ENCODE data around the gene ADAMTSL4. TPM values are rescaled to one million over a fixed set of nuclear protein-coding genes. Genes with fewer than 3 reads are reported as not detected.

Gene ADAMTSL4
- total RNA-seq, 1 donor from 2014 or later = 6.7 TPM

GRCh38 chr1:150525348-150525747 is 23.9 kb upstream of the ADAMTSL4 start:
- TF ChIP-seq, protein P1, sequence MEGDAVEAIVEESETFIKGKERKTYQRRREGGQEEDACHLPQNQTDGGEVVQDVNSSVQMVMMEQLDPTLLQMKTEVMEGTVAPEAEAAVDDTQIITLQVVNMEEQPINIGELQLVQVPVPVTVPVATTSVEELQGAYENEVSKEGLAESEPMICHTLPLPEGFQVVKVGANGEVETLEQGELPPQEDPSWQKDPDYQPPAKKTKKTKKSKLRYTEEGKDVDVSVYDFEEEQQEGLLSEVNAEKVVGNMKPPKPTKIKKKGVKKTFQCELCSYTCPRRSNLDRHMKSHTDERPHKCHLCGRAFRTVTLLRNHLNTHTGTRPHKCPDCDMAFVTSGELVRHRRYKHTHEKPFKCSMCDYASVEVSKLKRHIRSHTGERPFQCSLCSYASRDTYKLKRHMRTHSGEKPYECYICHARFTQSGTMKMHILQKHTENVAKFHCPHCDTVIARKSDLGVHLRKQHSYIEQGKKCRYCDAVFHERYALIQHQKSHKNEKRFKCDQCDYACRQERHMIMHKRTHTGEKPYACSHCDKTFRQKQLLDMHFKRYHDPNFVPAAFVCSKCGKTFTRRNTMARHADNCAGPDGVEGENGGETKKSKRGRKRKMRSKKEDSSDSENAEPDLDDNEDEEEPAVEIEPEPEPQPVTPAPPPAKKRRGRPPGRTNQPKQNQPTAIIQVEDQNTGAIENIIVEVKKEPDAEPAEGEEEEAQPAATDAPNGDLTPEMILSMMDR (IDR thresholded peaks at IDR 0.05; ENCODE audit: insufficient read depth, low read depth, low read length) = no peak
- no peak for TF ChIP-seq EZH2 (IDR thresholded peaks at IDR 0.05; ENCODE audit: insufficient read depth, low read length)
- H4K20me1 ChIP-seq (ENCODE audit: insufficient read depth, low read length) = no peaks in the 10 kb centered on the region
- H3K4me2 ChIP-seq (ENCODE audit: low read length) = no peak overlapping the region
- H3K4me1 ChIP-seq (ENCODE audit: insufficient read depth, low read length) = peaks cover 15% of the 10 kb centered on the region
- H3K36me3 ChIP-seq (ENCODE audit: insufficient read depth, low read length) = no peaks in the 10 kb centered on the region
- H3K9me3 Mint-ChIP-seq (ENCODE audit: unreplicated experiment) = peaks cover 2% of the 10 kb centered on the region
- no peaks in the 10 kb centered on the region for H3K36me3 Mint-ChIP-seq (ENCODE audit: low read depth, unreplicated experiment)
- DNase-seq (ENCODE audit: low read depth) = no peak
- H3K27ac ChIP-seq (ENCODE audit: low read depth, low read length) = no peak overlapping the region
- H3K4me3 Mint-ChIP-seq (ENCODE audit: unreplicated experiment) = no peak overlapping the region
- FAIRE-seq = no peak
- no peak overlapping the region for H3K27ac Mint-ChIP-seq (ENCODE audit: unreplicated experiment)
- H3K27me3 Mint-ChIP-seq (ENCODE audit: low read depth, unreplicated experiment) = no peaks in the 10 kb centered on the region
- H3K27me3 ChIP-seq (ENCODE audit: insufficient read depth, low read length) = no peaks in the 10 kb centered on the region
- peaks cover 7% of the 10 kb centered on the region for H3K4me1 Mint-ChIP-seq (ENCODE audit: low read depth, unreplicated experiment)
- H3K9me3 ChIP-seq (ENCODE audit: insufficient read depth, low read depth, low read length) = no peaks in the 10 kb centered on the region
- no peak overlapping the region for H3K4me3 ChIP-seq (ENCODE audit: insufficient read depth, low read depth, low read length)
- H2AFZ ChIP-seq (ENCODE audit: low read depth, low read length) = no peak overlapping the region
- no peaks in the 10 kb centered on the region for H3K79me2 ChIP-seq (ENCODE audit: insufficient read depth, low read length)
- H3K9ac ChIP-seq (ENCODE audit: low read length) = no peak overlapping the region

- Mint-ChIP-seq H3K4me1 (ENCODE audit: low read depth, unreplicated experiment) (peaks cover 13% of the 10 kb centered on the region), H3K27ac (ENCODE audit: unreplicated experiment) (peak overlapping the region; percentile 54), H3K36me3 (ENCODE audit: low read depth, unreplicated experiment) (no peaks in the 10 kb centered on the region), H3K27me3 (ENCODE audit: low read depth, unreplicated experiment) (no peaks in the 10 kb centered on the region), H3K9me3 (ENCODE audit: unreplicated experiment) (peaks cover 3% of the 10 kb centered on the region), H3K4me3 (ENCODE audit: unreplicated experiment) (peak overlapping the region; percentile 42)
- Histone ChIP-seq H2AFZ (ENCODE audit: low read depth, low read length) (peak overlapping the region; percentile 13), H3K27ac (ENCODE audit: low read depth, low read length) (peak overlapping the region; percentile 61), H3K9ac (ENCODE audit: low read length) (peak overlapping the region; percentile 12), H3K4me1 (ENCODE audit: insufficient read depth, low read length) (peaks cover 30% of the 10 kb centered on the region), H3K36me3 (ENCODE audit: insufficient read depth, low read length) (no peaks in the 10 kb centered on the region), H3K79me2 (ENCODE audit: insufficient read depth, low read length) (no peaks in the 10 kb centered on the region), H3K27me3 (ENCODE audit: insufficient read depth, low read length) (no peaks in the 10 kb centered on the region), H4K20me1 (ENCODE audit: insufficient read depth, low read length) (no peaks in the 10 kb centered on the region), H3K4me2 (ENCODE audit: low read length) (peak overlapping the region; percentile 71), H3K4me3 (ENCODE audit: insufficient read depth, low read depth, low read length) (peak overlapping the region; percentile 9), H3K9me3 (ENCODE audit: insufficient read depth, low read depth, low read length) (no peaks in the 10 kb centered on the region)
- FAIRE-seq = peak; percentile 78
- peak; percentile 89 for DNase-seq (ENCODE audit: low read depth)
- TF ChIP-seq, protein P1 (IDR thresholded peaks at IDR 0.05; ENCODE audit: insufficient read depth, low read depth, low read length) = no peak
- no peak for TF ChIP-seq EZH2 (IDR thresholded peaks at IDR 0.05; ENCODE audit: insufficient read depth, low read length)
Observed at GRCh38 chr1:150528196-150528595, 21.0 kb upstream of the ADAMTSL4 start.

GRCh38 chr1:150529017-150529416 is 20.2 kb upstream of the ADAMTSL4 start:
- Mint-ChIP-seq H3K4me1 (ENCODE audit: low read depth, unreplicated experiment) (peaks cover 13% of the 10 kb centered on the region), H3K36me3 (ENCODE audit: low read depth, unreplicated experiment) (no peaks in the 10 kb centered on the region), H3K9me3 (ENCODE audit: unreplicated experiment) (peaks cover 3% of the 10 kb centered on the region), H3K4me3 (ENCODE audit: unreplicated experiment) (no peak overlapping the region), H3K27ac (ENCODE audit: unreplicated experiment) (peak overlapping the region; percentile 63), H3K27me3 (ENCODE audit: low read depth, unreplicated experiment) (no peaks in the 10 kb centered on the region)
- no peaks in the 10 kb centered on the region for H3K36me3 ChIP-seq (ENCODE audit: insufficient read depth, low read length)
- peaks cover 30% of the 10 kb centered on the region for H3K4me1 ChIP-seq (ENCODE audit: insufficient read depth, low read length)
- H3K79me2 ChIP-seq (ENCODE audit: insufficient read depth, low read length) = no peaks in the 10 kb centered on the region
- peak overlapping the region; percentile 36 for H3K4me2 ChIP-seq (ENCODE audit: low read length)
- no peak overlapping the region for H2AFZ ChIP-seq (ENCODE audit: low read depth, low read length)
- peak overlapping the region; percentile 61 for H3K27ac ChIP-seq (ENCODE audit: low read depth, low read length)
- TF ChIP-seq EZH2 (IDR thresholded peaks at IDR 0.05; ENCODE audit: insufficient read depth, low read length) = no peak
- TF ChIP-seq, protein P1 (IDR thresholded peaks at IDR 0.05; ENCODE audit: insufficient read depth, low read depth, low read length) = no peak
- H3K4me3 ChIP-seq (ENCODE audit: insufficient read depth, low read depth, low read length) = no peak overlapping the region
- no peaks in the 10 kb centered on the region for H4K20me1 ChIP-seq (ENCODE audit: insufficient read depth, low read length)
- no peaks in the 10 kb centered on the region for H3K9me3 ChIP-seq (ENCODE audit: insufficient read depth, low read depth, low read length)
- no peak overlapping the region for H3K9ac ChIP-seq (ENCODE audit: low read length)
- H3K27me3 ChIP-seq (ENCODE audit: insufficient read depth, low read length) = no peaks in the 10 kb centered on the region
- FAIRE-seq (no peak), DNase-seq (ENCODE audit: low read depth) (peak; percentile 94)

All from astrocyte (in vitro differentiated cells and primary cell).